ENCODE data around the gene TSPAN1.
"Not testable (repeated sequence)": the region's sequence is repeated elsewhere in the genome, so short reads cannot be mapped to it uniquely, and the experiment has no call there.

The TSPAN1 gene

DNA sequence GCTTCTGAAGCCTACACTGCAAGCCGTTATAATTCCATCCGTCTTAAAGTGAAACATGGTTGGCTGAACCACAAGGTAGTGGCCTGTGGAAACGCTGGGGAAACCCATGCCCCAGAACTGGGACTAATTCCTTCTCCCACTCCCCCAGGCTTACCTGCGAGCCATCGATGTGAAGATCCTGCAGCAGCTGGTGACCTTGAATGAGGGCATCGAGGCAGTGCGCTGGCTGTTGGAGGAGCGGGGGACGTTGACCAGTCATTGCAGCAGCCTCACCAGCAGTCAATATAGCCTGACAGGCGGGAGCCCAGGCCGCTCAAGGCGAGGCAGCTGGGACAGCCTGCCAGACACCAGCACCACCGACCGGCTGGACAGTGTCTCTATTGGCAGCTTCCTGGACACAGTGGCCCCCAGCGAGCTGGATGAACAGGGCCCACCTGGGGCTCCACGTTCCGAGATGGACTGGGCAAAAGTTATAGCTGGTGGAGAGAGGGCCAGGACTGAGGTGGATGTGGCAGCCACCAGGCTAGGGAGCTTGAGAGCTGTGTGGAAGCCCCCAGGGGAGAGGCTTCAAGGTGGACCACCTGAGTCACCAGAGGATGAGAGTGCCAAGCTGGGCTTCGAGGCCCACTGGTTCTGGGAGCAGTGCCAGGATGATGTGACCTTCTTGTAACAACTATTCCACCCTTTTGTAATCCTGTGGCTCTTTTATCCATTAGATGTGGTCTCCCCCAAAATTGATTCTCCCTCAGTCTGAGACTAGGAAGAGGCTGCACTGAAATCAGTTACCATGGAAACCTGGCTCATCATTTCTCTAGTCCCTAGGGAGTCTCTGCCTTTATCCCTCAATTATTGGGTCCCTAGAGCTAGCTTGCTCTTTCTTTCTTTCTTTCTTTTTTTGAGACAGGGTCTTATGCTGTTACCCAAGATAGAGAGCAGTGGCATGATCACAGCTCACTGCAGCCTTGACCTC, 44.9 kb downstream of the TSPAN1 start:
- no peak for DNase-seq

DNA sequence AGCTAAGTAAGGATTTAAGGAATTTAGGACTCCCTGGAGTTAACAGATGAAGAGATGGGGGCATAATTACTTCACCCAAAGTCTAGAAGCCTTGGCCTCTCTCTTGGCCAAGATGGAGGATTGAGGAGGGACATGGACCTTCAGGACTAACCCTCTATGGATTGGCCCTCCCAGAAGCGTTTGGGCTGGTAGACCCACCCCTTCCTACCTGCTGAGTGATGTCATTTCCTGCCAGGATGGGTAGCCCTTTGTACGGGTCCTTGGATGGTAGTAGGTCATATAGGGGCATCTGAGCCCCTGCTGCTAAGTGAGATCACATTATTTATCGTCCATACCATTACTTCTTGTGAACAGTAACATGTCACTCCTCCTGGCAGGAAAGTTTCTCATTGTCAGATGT, 45.9 kb downstream of the TSPAN1 start:
- DNase-seq = no peak

DNA sequence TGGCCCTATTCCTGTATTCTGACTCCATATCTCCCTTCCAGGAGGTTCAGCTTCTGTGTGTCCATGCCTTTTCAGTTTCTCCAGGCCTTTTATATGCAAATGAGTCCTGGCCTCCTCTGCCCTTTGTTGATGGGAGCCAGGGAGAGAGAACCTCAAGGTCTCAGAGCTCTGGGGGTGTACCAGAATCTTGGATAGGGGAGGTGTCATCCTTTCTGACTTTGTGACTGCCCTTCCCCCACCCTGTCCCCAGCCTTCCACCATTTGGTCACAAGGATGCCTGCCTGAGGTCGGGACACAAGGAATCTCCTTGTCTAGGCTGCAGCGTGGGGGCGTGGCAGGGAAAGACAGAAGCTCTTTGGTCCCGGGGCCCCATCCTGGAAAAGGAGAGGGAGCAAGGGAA, 46.9 kb downstream of the TSPAN1 start:
- no peak for DNase-seq

DNA sequence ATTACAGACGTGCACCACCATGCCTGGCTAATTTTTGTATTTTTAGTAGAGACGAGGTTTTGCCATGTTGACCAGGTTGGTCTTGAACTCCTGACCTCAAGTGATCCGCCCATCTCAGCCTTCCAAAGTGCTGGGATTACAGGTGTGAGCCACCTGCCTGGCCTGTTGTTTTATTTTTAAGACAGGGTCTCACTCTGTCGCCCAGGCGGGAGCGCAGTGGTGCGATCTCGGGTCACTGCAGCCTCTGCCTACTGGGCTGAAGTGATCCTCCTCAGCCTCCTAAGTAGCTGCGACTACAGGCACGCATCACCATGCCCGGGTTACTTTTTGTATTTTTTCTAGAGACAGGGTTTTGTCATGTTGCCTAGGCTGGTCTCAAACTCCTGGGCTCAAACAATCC, 48.2 kb downstream of the TSPAN1 start:
- DNase-seq = not testable (repeated sequence)

DNA sequence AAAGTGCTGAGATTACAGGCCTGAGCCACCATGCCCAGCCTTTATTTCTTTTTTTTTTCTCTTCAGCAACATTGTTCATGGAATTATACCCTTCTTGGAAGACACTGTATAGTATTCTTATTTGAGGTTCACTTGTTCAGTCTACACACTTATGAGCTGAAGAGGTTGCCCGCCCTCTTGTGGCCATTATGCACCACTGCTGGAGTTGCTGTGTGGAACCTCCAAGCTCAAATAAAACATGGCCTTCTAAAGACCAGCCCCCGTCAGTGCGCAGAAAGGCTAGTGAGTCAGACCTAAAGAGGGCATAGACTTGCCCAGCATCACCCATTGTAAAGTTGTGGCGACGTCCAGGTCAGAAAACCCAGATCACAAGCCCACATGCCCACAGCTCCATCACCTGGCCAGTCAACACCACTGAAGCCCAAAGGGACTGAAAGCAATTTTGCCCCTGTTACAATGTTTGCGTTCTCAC, 48.6 kb downstream of the TSPAN1 start:
- peak; percentile 77 to 83 for DNase-seq

DNA sequence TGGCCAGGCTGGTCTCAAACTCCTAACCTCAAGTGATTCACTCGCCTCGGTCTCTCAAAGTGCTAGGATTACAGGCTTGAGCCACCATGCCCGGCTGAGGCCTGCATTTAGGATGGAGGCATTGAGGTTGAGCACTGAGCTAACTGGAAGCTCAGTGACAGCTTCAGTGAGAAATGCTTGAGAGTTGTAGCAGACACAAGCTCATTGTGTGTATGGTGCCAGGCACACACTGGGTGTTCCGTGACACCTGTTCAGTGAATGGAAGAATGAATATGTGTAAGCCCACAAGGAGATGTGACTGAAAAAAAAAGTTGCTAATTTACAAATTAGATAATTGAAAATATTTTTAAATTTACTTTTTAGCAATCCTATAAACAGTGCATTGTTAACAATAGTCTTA, 50.1 kb downstream of the TSPAN1 start:
- no peak for DNase-seq

DNA sequence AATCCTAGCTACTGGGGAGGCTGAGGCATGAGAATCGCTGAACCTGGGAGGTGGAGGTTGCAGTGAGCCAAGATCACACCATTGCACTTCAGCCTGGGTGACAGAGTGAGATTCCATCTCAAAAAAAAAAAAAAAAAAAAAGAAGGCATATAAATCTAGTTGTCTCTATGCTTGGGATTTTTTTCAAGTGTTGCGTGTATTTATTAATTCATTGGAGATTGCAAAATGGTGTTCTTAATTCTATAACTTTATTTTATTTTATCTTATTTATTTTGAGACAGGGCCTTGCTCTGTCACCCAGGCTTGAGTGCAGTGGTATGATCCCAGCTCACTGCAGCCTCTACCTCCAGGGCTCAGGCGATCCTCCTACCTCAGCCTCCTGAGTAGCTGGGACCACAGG, 56.3 kb downstream of the TSPAN1 start:
- DNase-seq = not testable (repeated sequence)

Measured in inflammatory macrophage (primary cell).